Endothelial cell of umbilical vein (primary cell): ENCODE measurements around the gene OTOGL. TPM values are rescaled to one million over a fixed set of nuclear protein-coding genes. Genes with fewer than 3 reads are reported as not detected.

Experiments used
- BruUV-seq: library from RNA; stranded (reverse); fragments of 400-500 nt; replicated peaks from 2 replicates; lab custom pipeline; 2021; lab: Mats Ljungman, UMichigan
- CTCF ChIA-PET: fragments of 300-600, 350-600 bp; sonication (Branson Sonifier 250); formaldehyde crosslinking; loops from one replicate; lab custom pipeline; 2021; ENCODE audit warnings: antibody characterized with exemption, inconsistent platforms; lab: Charles Lee
- POLR2A ChIA-PET: fragments of 300-600, 350-600 bp; sonication (Branson Sonifier 250); formaldehyde crosslinking; loops from one replicate; lab custom pipeline; 2021; ENCODE audit warnings: antibody characterized with exemption, inconsistent platforms; lab: Charles Lee
- DNase-seq: peaks from one replicate; pipeline ENCODE4 v3.0.0-alpha.2; 2011; ENCODE audit warnings: low read depth, low spot score
- FAIRE-seq: peaks from 2 replicates; lab custom pipeline; 2011; peaks lifted over from hg19 to GRCh38; lab: Jason Lieb, UNC
- H2AFZ ChIP-seq: 2 replicates; pipeline ENCODE4 v1.6.0; 2012; ENCODE audit warnings: low read depth, low read length, control low read depth, inconsistent platforms
- H3K27ac ChIP-seq: 2 replicates; pipeline ENCODE4 v1.5.1; 2011; ENCODE audit warnings: low read depth, mild to moderate bottlenecking, control low read depth, low read length, moderate library complexity; ENCODE audit not compliant: insufficient read depth
- H3K27me3 ChIP-seq, 2 experiments: 2 replicates each; pipeline versions ENCODE4 v1.6.0 to v1.6.1; 2011; ENCODE audit warnings: low read length in 2 of 2, mixed read lengths in 1 of 2; ENCODE audit not compliant: control insufficient read depth in 2 of 2, insufficient read depth in 2 of 2
- H3K36me3 ChIP-seq, 2 experiments: 2 replicates in 1 of 2; 3 replicates in 1 of 2; pipeline ENCODE4 v1.5.1; 2011; ENCODE audit warnings: low read length in 2 of 2, mild to moderate bottlenecking in 1 of 2, moderate library complexity in 1 of 2; ENCODE audit not compliant: control insufficient read depth in 2 of 2, insufficient read depth in 2 of 2; ENCODE audit errors: extremely low read depth in 1 of 2
- H3K4me1 ChIP-seq: 3 replicates; pipeline ENCODE4 v1.5.1; 2011; ENCODE audit warnings: mild to moderate bottlenecking, low read length; ENCODE audit not compliant: control insufficient read depth, insufficient read depth; ENCODE audit errors: extremely low read depth
- H3K4me2 ChIP-seq: 2 replicates; pipeline ENCODE4 v1.6.1; 2011; ENCODE audit warnings: low read length, control low read depth, mixed read lengths; ENCODE audit not compliant: insufficient read depth
- H3K4me3 ChIP-seq, 3 experiments: fragments of 200-600 bp in 1 of 3; sonication (generic), shearing (Covaris generic) in 1 of 3; replicated peaks in 1 of 3; 2 replicates each; pipeline ENCODE4 v1.5.1; 2011 to 2016; ENCODE audit warnings: control low read depth in 3 of 3, low read length in 3 of 3, mild to moderate bottlenecking in 2 of 3, inconsistent platforms in 1 of 3, low read depth in 1 of 3, moderate library complexity in 1 of 3; ENCODE audit not compliant: insufficient read depth in 1 of 3
- H3K79me2 ChIP-seq: 2 replicates; pipeline ENCODE4 v1.6.0; 2012; ENCODE audit warnings: low read length, inconsistent platforms; ENCODE audit not compliant: control insufficient read depth, insufficient read depth
- H3K9ac ChIP-seq: replicated peaks from 2 replicates; pipeline ENCODE3; 2011; ENCODE audit warnings: low read length, control low read depth; ENCODE audit not compliant: insufficient read depth; ENCODE audit errors: extremely low read depth
- H3K9me1 ChIP-seq: replicated peaks from 3 replicates; pipeline ENCODE4 v1.6.0; 2011; ENCODE audit warnings: mild to moderate bottlenecking, low read length; ENCODE audit not compliant: control insufficient read depth, insufficient read depth; ENCODE audit errors: extremely low read depth
- H3K9me3 ChIP-seq: replicated peaks from 2 replicates; pipeline ENCODE4 v1.5.1; 2012; ENCODE audit warnings: low read length, inconsistent platforms; ENCODE audit not compliant: control insufficient read depth, insufficient read depth
- H4K20me1 ChIP-seq: replicated peaks from 2 replicates; pipeline ENCODE3; 2011; ENCODE audit warnings: mild to moderate bottlenecking, low read length; ENCODE audit not compliant: control insufficient read depth, insufficient read depth; ENCODE audit errors: extremely low read depth
- EZH2 ChIP-seq: IDR thresholded peaks from 2 replicates; pipeline ENCODE4 v1.6.1; 2012; ENCODE audit warnings: borderline replicate concordance, low read depth, mild to moderate bottlenecking, moderate library complexity, low read length, inconsistent platforms; ENCODE audit not compliant: severe bottlenecking
- FOS ChIP-seq: IDR thresholded peaks from 2 replicates; pipeline ENCODE4 v1.6.1; 2011; ENCODE audit warnings: mild to moderate bottlenecking, low read length, moderate library complexity, borderline replicate concordance; ENCODE audit not compliant: insufficient read depth
- GATA2 ChIP-seq: IDR thresholded peaks from 2 replicates; pipeline ENCODE4 v1.7.0; 2011; ENCODE audit warnings: low read depth, mild to moderate bottlenecking, moderate library complexity, mixed read lengths, low read length; ENCODE audit not compliant: insufficient read length, insufficient read depth
- JUN ChIP-seq: IDR thresholded peaks from 2 replicates; pipeline ENCODE4 v1.6.1; 2011; ENCODE audit warnings: borderline replicate concordance, low read depth; ENCODE audit not compliant: insufficient read length, insufficient read depth
- MYC ChIP-seq: IDR thresholded peaks from one replicate; pipeline ENCODE4 v1.6.1; 2011; ENCODE audit warnings: mild to moderate bottlenecking, low read depth, low read length
- POLR2A ChIP-seq: IDR thresholded peaks from 2 replicates; pipeline ENCODE4 v1.6.1; 2012; ENCODE audit warnings: low read depth, mild to moderate bottlenecking, control low read depth, low read length
- POLR2AphosphoS5 ChIP-seq: IDR thresholded peaks from 2 replicates; pipeline ENCODE4 v1.6.1; 2012; ENCODE audit warnings: low read depth, mild to moderate bottlenecking, control low read depth, low read length, moderate library complexity; ENCODE audit not compliant: insufficient read depth
- dilution Hi-C: fragments of 300-500 bp; cut with MboI; formaldehyde crosslinking; loops from one replicate; pipeline ENCODE4 v1.15.0; 2019; ENCODE audit warnings: low sequenced_read_pairs; ENCODE audit not compliant: extremely low pct_ligation_motif_present
- intact Hi-C: fragments of 100-400 bp; cut with micrococcal nuclease; formaldehyde crosslinking; loops from one replicate; pipeline ENCODE4 v1.10.0; 2022
- polyA plus RNA-seq, 4 experiments: library from polyadenylated mRNA; depleted of rRNA in 3 of 4; stranded (reverse) in 3 of 4; unstranded in 1 of 4; fragments of >200 nt; gene quantifications; 2 replicates each; pipeline versions ENCODE4 v1.2.1 to v1.2.3, GENCODE V29; 2011 to 2012; ENCODE audit warnings: missing spikeins in 1 of 4
- total RNA-seq: library from RNA; stranded (reverse); gene quantifications from 2 replicates; pipeline ENCODE4 v1.2.3, GENCODE V29; 2021
- TF ChIP-seq, protein P1 (sequence below): IDR thresholded peaks from 2 replicates; pipeline ENCODE4 v1.6.1; 2011; ENCODE audit not compliant: insufficient read depth, insufficient read length
- TF ChIP-seq, protein P2 (sequence below), 2 donors: IDR thresholded peaks; 1 replicate in 1 of 2; 2 replicates in 1 of 2; pipeline ENCODE4 v1.5.1; 2011; ENCODE audit warnings: low read length in 2 of 2, mild to moderate bottlenecking in 2 of 2, moderate library complexity in 2 of 2, control low read depth in 1 of 2, inconsistent platforms in 1 of 2, low read depth in 1 of 2; ENCODE audit not compliant: insufficient read depth in 1 of 2; ENCODE audit errors: extremely low read depth in 1 of 2

Gene OTOGL
- total and polyA plus RNA-seq, 2 donors (not counting 3 experiments of a cell fraction or from before 2014, with no cell fraction given): 1.4 to 2.0 TPM

DNA sequence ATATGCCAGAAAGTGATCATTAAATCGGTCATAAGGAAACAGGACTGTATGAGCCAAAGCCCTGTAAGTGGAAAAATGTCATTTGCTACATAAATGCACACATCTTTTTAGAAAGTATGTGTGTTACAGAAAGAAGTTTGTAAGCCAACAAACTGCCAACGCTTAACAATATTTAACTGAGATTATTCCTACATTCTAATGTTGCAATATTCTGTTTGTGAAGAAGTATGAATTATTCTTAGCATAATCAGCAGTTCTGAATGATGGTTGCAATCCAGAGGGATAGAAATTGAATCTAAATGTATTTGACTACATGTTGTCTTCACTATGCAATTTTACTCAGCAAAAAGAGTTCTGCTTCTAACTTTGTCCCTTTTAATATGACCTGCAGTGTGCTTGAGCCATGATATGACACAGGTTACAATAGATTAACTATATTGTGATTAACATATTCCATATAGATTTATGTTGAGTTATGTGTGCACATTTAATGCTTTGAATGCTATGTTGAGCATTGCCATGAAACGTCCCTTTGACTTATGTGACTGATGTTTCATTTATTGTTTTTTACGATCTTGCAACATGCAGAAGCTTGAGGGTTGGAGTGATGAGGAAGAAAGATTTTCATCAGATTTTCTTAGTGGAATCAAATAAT lies 277.9 kb downstream of the OTOGL start:
- H3K27ac ChIP-seq: no peak overlapping the region
- no peaks in the 10 kb centered on the region for H4K20me1 ChIP-seq
- DNase-seq: no peak
- H3K4me2 ChIP-seq: no peak overlapping the region
- H3K79me2 ChIP-seq: no peaks in the 10 kb centered on the region
- TF ChIP-seq FOS (no peak), POLR2A (no peak), EZH2 (no peak), MYC (no peak), GATA2 (no peak), POLR2AphosphoS5 (no peak), JUN (no peak)
- TF ChIP-seq, protein P1, sequence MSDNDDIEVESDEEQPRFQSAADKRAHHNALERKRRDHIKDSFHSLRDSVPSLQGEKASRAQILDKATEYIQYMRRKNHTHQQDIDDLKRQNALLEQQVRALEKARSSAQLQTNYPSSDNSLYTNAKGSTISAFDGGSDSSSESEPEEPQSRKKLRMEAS: no peak
- TF ChIP-seq, protein P2, sequence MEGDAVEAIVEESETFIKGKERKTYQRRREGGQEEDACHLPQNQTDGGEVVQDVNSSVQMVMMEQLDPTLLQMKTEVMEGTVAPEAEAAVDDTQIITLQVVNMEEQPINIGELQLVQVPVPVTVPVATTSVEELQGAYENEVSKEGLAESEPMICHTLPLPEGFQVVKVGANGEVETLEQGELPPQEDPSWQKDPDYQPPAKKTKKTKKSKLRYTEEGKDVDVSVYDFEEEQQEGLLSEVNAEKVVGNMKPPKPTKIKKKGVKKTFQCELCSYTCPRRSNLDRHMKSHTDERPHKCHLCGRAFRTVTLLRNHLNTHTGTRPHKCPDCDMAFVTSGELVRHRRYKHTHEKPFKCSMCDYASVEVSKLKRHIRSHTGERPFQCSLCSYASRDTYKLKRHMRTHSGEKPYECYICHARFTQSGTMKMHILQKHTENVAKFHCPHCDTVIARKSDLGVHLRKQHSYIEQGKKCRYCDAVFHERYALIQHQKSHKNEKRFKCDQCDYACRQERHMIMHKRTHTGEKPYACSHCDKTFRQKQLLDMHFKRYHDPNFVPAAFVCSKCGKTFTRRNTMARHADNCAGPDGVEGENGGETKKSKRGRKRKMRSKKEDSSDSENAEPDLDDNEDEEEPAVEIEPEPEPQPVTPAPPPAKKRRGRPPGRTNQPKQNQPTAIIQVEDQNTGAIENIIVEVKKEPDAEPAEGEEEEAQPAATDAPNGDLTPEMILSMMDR (IDR thresholded peaks at IDR 0.05; ENCODE audit: extremely low read depth in 1 of 2, insufficient read depth in 1 of 2, low read depth in 1 of 2, low read length in 2 of 2): no peak
- ChIA-PET CTCF (interaction anchor here (1.5 kb wide), 1 partner anchor 64 kb away, joined by 3 read pairs; no protein-coding TSS in a partner anchor), POLR2A (no interaction called here)
- H3K4me1 ChIP-seq: no peaks in the 10 kb centered on the region
- no TSS peak for BruUV-seq
- H3K9ac ChIP-seq: no peak overlapping the region
- no peaks in the 10 kb centered on the region for H3K9me3 ChIP-seq
- no peak overlapping the region for H3K4me3 ChIP-seq
- no peak overlapping the region for H2AFZ ChIP-seq
- dilution Hi-C loops: no loop called here
- H3K36me3 ChIP-seq: no peaks in the 10 kb centered on the region
- FAIRE-seq: no peak
- H3K9me1 ChIP-seq: no peaks in the 10 kb centered on the region
- intact Hi-C loops: no loop called here
- H3K27me3 ChIP-seq: no peaks in the 10 kb centered on the region
